Naive thymus-derived CD8-positive, alpha-beta T cell (primary cell): ENCODE results near the gene AADAC. TPM values are rescaled to one million over a fixed set of nuclear protein-coding genes. Genes with fewer than 3 reads are reported as not detected.
"Not testable (repeated sequence)": the region's sequence is repeated elsewhere in the genome, so short reads cannot be mapped to it uniquely, and the experiment has no call there.

Experiments used
- ATAC-seq, 2 donors: fragments of 150-1000 bp; cut with Tn5 transposase in 1 of 2; sonication (Bioruptor Pico), chemical (Tn5 transposase) in 1 of 2; 1 replicate in 1 of 2; 2 replicates in 1 of 2; pipeline ENCODE4 v1.10.0; 2021; ENCODE audit warnings: mild to moderate bottlenecking in 2 of 2, moderate library complexity in 2 of 2
- POLR2A ChIA-PET: fragments of 350-600 bp; sonication (Branson Sonifier 250); formaldehyde crosslinking; loops from one replicate; lab custom pipeline; 2021; ENCODE audit warnings: antibody characterized with exemption; lab: Charles Lee
- DNase-seq, 10 donors: peaks; one replicate each; pipeline versions ENCODE4 v3.0.0 to v3.0.0-alpha.2; 2020 to 2022
- H3K27ac Mint-ChIP-seq, 10 donors: one replicate each; pipeline ENCODE4 v1.8.0; 2020 to 2022; ENCODE audit warnings: mild to moderate bottlenecking in 10 of 10, mixed read lengths in 10 of 10, moderate library complexity in 4 of 10, inconsistent platforms in 1 of 10
- H3K27me3 Mint-ChIP-seq, 5 donors: one replicate each; pipeline ENCODE4 v1.8.0; 2021 to 2022; ENCODE audit warnings: mixed read lengths in 5 of 5
- H3K36me3 Mint-ChIP-seq, 3 donors: one replicate each; pipeline ENCODE4 v1.8.0; 2020 to 2022; ENCODE audit warnings: mixed read lengths in 3 of 3, mild to moderate bottlenecking in 2 of 3, inconsistent platforms in 1 of 3
- H3K4me1 Mint-ChIP-seq, 4 donors: one replicate each; pipeline ENCODE4 v1.8.0; 2021 to 2022; ENCODE audit warnings: mixed read lengths in 4 of 4
- H3K4me3 Mint-ChIP-seq, 10 donors: one replicate each; pipeline ENCODE4 v1.8.0; 2020 to 2022; ENCODE audit warnings: mild to moderate bottlenecking in 10 of 10, mixed read lengths in 10 of 10, moderate library complexity in 6 of 10, inconsistent platforms in 1 of 10
- H3K9me3 Mint-ChIP-seq, 9 donors: one replicate each; pipeline ENCODE4 v1.8.0; 2020 to 2022; ENCODE audit warnings: mixed read lengths in 9 of 9, mild to moderate bottlenecking in 3 of 9, inconsistent platforms in 1 of 9, moderate library complexity in 1 of 9
- polyA plus RNA-seq, 3 donors: library from polyadenylated mRNA; unstranded; fragments of 300-500 nt; fragmentation: Illumina TruSeq; gene quantifications; one replicate each; pipeline ENCODE4 v1.2.3, GENCODE V29; 2021
- total RNA-seq, 8 experiments: library from RNA in 2 of 8; stranded (reverse) in 2 of 8; gene quantifications; one replicate each; pipeline ENCODE4 v1.2.3 and lab custom pipeline; 2021 to 2026

The AADAC gene, protein sequence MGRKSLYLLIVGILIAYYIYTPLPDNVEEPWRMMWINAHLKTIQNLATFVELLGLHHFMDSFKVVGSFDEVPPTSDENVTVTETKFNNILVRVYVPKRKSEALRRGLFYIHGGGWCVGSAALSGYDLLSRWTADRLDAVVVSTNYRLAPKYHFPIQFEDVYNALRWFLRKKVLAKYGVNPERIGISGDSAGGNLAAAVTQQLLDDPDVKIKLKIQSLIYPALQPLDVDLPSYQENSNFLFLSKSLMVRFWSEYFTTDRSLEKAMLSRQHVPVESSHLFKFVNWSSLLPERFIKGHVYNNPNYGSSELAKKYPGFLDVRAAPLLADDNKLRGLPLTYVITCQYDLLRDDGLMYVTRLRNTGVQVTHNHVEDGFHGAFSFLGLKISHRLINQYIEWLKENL
- total RNA-seq (not detected), polyA plus RNA-seq (not detected), total RNA-seq (lab: John Stamatoyannopoulos, UW) (0 reads per million in 6 experiments)

GRCh38 chr3:151813799-151814198, at the start of gene AADAC:
Gene AADAC (plus strand): TSS chr3:151814116. CDS start chr3:151814163, 47 bp downstream.
- peaks cover 0 to 2% (median under 1%) of the 10 kb centered on the region in 9 donors for H3K9me3 Mint-ChIP-seq
- POLR2A ChIA-PET, result no interaction called here
- ATAC-seq, result no peak
- H3K4me3 Mint-ChIP-seq, result no peak within 1 kb of the TSS
- DNase-seq, result no peak
- H3K36me3 Mint-ChIP-seq, result peaks cover 0 to under 1% (median 0%) of the 10 kb centered on the region in 3 donors
- no peaks in the 10 kb centered on the region for H3K4me1 Mint-ChIP-seq
- peaks cover 0 to 3% (median 0%) of the 10 kb centered on the region in 5 donors for H3K27me3 Mint-ChIP-seq
- H3K27ac Mint-ChIP-seq, result peak within 1 kb of the TSS in 1 of 10 donors; percentile 36

DNA sequence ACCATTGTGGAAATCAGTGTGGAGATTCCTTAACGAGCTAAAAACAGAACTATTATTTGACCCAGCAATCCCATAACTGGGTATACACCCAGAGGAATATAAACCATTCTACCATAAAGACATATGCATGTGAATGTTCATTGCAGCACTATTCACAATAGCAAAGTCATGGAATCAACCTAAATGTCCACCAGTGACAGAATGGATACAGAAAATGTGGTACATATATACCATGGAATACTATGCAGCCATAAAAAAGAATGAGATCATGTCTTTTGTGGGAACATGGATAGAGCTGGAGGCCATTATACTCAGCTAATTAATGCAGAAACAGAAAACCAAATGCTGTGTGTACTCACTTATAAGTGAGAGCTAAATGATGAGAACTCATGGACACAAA, 49.2 kb upstream of the AADAC start:
- H3K27ac Mint-ChIP-seq, result peak overlapping the region in 1 of 10 donors; percentile 7
- H3K27me3 Mint-ChIP-seq, H3K9me3 Mint-ChIP-seq, H3K4me1 Mint-ChIP-seq, ATAC-seq, DNase-seq, H3K4me3 Mint-ChIP-seq, POLR2A ChIA-PET, H3K36me3 Mint-ChIP-seq: not testable (repeated sequence)

DNA sequence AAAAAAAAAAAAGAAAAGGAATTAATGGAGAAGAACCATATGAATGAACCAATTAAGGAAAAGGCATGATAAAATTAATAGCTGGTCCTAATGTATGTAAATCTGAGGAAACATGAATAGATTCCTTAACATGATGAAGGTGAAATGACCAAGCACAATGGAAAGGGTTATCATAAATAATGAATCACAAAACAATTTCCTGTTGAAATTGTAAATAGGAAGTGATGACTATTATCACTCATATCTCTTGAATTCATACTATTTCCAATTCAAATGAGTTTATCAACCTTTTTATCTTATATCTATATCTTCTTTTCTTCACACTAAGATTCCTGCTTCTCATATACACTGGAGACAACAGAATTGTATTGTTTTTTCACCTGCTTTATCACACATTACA, 48.2 kb upstream of the AADAC start:
- no peak for ATAC-seq
- Mint-ChIP-seq H3K36me3 (no peaks in the 10 kb centered on the region), H3K27ac (no peak overlapping the region), H3K27me3 (no peaks in the 10 kb centered on the region), H3K4me1 (no peaks in the 10 kb centered on the region), H3K4me3 (no peak overlapping the region), H3K9me3 (peaks cover 0 to 3% (median 0%) of the 10 kb centered on the region in 9 donors)
- DNase-seq, result no peak
- POLR2A ChIA-PET, result no interaction called here

GRCh38 chr3:151766454-151766853, 47.5 kb upstream of the AADAC start:
- Mint-ChIP-seq H3K27ac (no peak overlapping the region), H3K4me1 (no peaks in the 10 kb centered on the region), H3K27me3 (no peaks in the 10 kb centered on the region), H3K4me3 (no peak overlapping the region), H3K9me3 (peaks cover 0 to 3% (median 0%) of the 10 kb centered on the region in 9 donors), H3K36me3 (no peaks in the 10 kb centered on the region)
- ATAC-seq, result no peak
- POLR2A ChIA-PET, result no interaction called here
- DNase-seq, result no peak

GRCh38 chr3:151768393-151768930, 45.5 kb upstream of the AADAC start:
- Mint-ChIP-seq H3K9me3 (peaks cover 0 to 3% (median 0%) of the 10 kb centered on the region in 9 donors), H3K27me3 (peaks cover 0 to 4% (median 0%) of the 10 kb centered on the region in 5 donors), H3K27ac (no peak overlapping the region), H3K4me1 (no peaks in the 10 kb centered on the region), H3K36me3 (no peaks in the 10 kb centered on the region), H3K4me3 (no peak overlapping the region)
- DNase-seq (no peak), ATAC-seq (no peak)
- POLR2A ChIA-PET, result no interaction called here

DNA sequence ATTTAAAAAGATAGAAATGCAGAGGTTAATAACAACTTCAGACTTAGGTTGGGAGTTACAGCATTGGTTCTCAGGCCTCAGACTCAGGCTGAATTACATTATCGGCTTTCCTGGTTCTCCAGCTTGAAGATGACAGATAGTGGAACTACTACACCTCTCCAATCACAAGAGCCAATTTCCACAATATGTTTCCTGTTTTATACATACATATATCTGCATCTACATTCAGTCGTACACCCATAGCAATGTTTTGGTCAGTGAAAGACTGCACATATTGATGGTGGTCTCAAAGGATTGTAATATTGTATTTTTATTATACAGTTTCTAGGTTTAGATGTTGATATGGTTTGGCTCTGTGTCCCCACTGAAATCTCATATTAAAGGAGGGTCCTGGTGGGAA, 44.7 kb upstream of the AADAC start:
- Mint-ChIP-seq H3K9me3 (peaks cover 0 to 3% (median 0%) of the 10 kb centered on the region in 9 donors), H3K4me3 (no peak overlapping the region), H3K36me3 (no peaks in the 10 kb centered on the region), H3K4me1 (no peaks in the 10 kb centered on the region), H3K27ac (no peak overlapping the region), H3K27me3 (peaks cover 0 to 4% (median 0%) of the 10 kb centered on the region in 5 donors)
- DNase-seq (no peak), ATAC-seq (no peak)
- POLR2A ChIA-PET, result no interaction called here

DNA sequence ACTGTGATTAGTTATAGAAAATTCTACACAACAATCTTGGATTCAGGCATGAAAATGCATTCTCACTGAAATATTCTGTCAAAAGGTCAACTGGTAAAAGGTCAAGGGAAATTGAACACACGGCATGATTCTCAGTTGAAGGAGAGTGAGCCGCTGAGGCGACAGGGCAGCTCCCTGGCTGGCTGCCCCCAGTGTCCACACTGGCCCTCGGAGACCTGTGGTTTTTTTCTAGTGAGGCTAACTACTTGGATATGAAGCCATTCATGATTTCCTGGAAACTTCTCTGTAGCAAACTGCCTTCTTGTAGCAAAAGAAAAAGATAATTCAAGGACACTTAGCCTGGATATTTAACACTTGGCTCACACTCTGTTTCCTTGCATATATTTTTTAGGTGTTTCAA, 43.0 kb upstream of the AADAC start:
- ATAC-seq (no peak), DNase-seq (no peak)
- Mint-ChIP-seq H3K4me3 (no peak overlapping the region), H3K9me3 (no peaks in the 10 kb centered on the region), H3K27ac (no peak overlapping the region), H3K27me3 (peaks cover 0 to 7% (median 0%) of the 10 kb centered on the region in 5 donors), H3K4me1 (no peaks in the 10 kb centered on the region), H3K36me3 (no peaks in the 10 kb centered on the region)
- POLR2A ChIA-PET, result no interaction called here

- no peaks in the 10 kb centered on the region for H3K36me3 Mint-ChIP-seq
- POLR2A ChIA-PET, result no interaction called here
- H3K27ac Mint-ChIP-seq, result no peak overlapping the region
- H3K4me1 Mint-ChIP-seq, result no peaks in the 10 kb centered on the region
- no peak overlapping the region for H3K4me3 Mint-ChIP-seq
- DNase-seq (no peak), ATAC-seq (no peak)
- peaks cover 0 to 7% (median 0%) of the 10 kb centered on the region in 5 donors for H3K27me3 Mint-ChIP-seq
- no peaks in the 10 kb centered on the region for H3K9me3 Mint-ChIP-seq
Observed at GRCh38 chr3:151772825-151773480, 41.0 kb upstream of the AADAC start.

GRCh38 chr3:151774235-151774634, 39.7 kb upstream of the AADAC start:
- H3K27me3 Mint-ChIP-seq, result peaks cover 0 to 7% (median 0%) of the 10 kb centered on the region in 5 donors
- no peak overlapping the region for H3K4me3 Mint-ChIP-seq
- POLR2A ChIA-PET, result no interaction called here
- H3K9me3 Mint-ChIP-seq, result no peaks in the 10 kb centered on the region
- H3K27ac Mint-ChIP-seq, result no peak overlapping the region
- ATAC-seq (no peak), DNase-seq (no peak)
- H3K36me3 Mint-ChIP-seq, result no peaks in the 10 kb centered on the region
- H3K4me1 Mint-ChIP-seq, result no peaks in the 10 kb centered on the region

GRCh38 chr3:151774910-151775309, 39.0 kb upstream of the AADAC start:
- no peaks in the 10 kb centered on the region for H3K4me1 Mint-ChIP-seq
- no peak overlapping the region for H3K27ac Mint-ChIP-seq
- no peaks in the 10 kb centered on the region for H3K36me3 Mint-ChIP-seq
- POLR2A ChIA-PET, result no interaction called here
- no peak overlapping the region for H3K4me3 Mint-ChIP-seq
- DNase-seq (no peak), ATAC-seq (no peak)
- no peaks in the 10 kb centered on the region for H3K9me3 Mint-ChIP-seq
- H3K27me3 Mint-ChIP-seq, result peaks cover 0 to 7% (median 0%) of the 10 kb centered on the region in 5 donors

DNA sequence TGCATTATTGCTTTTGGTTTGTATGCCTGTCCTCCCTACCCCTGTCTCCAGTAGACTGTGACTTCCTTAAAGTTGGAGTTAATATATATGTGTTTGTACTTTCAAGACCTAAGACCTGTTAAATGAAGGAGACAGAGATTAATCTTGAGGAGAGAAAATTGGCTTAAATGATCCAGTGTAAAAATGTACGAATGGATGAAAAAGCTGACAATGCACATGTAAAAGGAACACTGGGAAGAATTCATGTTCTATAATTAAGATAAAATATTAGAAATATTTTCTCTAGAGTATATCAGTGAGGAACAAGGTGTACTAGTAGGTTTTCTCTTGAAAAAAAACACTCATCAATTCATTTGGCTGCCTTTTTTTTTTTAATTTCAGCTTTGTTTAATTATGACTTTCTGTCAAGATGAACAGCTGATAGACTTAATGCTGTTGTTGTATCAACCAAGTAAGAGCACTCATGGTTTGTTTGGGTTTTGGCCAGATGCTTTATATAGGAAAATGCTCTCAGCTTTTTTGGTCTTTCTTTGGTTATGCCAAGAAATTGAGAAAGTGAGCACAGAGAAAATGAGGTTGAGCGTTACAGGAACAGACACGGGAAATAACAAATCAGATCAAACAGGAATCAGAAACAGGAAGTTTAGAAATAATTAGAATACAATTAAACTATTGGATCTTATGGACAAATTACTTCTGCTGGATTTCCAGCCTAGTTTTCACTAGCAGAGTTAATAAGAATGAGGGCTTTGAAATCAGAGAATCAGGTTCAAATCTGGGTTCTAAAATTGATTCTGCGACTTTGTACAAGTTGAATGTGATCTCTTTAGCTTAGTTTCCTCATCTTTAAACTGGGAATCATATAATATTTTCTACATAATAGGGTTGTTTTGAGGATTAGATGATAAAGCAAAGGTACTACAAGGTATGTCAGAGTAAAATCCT, 38.3 kb upstream of the AADAC start:
- Mint-ChIP-seq H3K27me3 (peaks cover 0 to 7% (median 0%) of the 10 kb centered on the region in 5 donors), H3K4me1 (no peaks in the 10 kb centered on the region), H3K4me3 (no peak overlapping the region), H3K36me3 (no peaks in the 10 kb centered on the region), H3K27ac (no peak overlapping the region), H3K9me3 (no peaks in the 10 kb centered on the region)
- no peak for DNase-seq
- ATAC-seq, result no peak
- POLR2A ChIA-PET, result no interaction called here

GRCh38 chr3:151776259-151776740, 37.6 kb upstream of the AADAC start:
- Mint-ChIP-seq H3K27ac (no peak overlapping the region), H3K4me1 (no peaks in the 10 kb centered on the region), H3K36me3 (no peaks in the 10 kb centered on the region), H3K27me3 (peaks cover 0 to 7% (median 0%) of the 10 kb centered on the region in 5 donors), H3K4me3 (no peak overlapping the region), H3K9me3 (no peaks in the 10 kb centered on the region)
- ATAC-seq (no peak), DNase-seq (no peak)
- POLR2A ChIA-PET, result no interaction called here
